ENCODE data around the gene MRPS2.
"Not testable (repeated sequence)": the region's sequence is repeated elsewhere in the genome, so short reads cannot be mapped to it uniquely, and the experiment has no call there.

DNA sequence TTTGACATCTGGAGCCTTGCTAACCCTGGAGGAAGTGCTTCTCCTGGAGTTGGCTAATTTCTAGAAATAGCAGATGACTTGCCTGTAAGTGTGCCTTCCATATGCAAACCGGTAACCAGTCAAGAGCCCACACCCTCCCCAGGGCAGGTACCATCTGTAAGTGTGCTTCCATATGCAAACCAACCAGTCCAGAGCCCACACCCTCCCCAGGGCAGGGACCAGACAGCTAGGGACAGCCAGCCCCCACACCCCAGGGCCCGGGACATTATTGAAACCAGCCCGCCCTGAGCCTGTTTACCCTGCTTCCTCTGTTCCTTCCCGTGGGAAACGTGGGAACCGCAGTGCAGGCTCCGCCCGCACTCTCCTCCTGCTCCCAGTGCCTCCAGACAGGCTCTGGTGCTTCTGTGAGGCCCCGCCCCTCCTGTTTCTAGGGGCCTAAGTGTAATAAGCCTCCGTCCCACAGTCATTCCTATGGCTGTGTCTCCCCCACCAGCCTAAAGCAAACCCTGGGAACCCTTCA, 33.8 kb downstream of the MRPS2 start:
- not testable (repeated sequence) for TF ChIP-seq ZBTB21 (CRISPR knock-in tag; IDR thresholded peaks at IDR 0.05; ENCODE audit: borderline replicate concordance); SP1 (CRISPR knock-in tag; conservative IDR thresholded peaks at IDR 0.05); NR2C2 (CRISPR knock-in tag; IDR thresholded peaks at IDR 0.05); ELF4 (CRISPR knock-in tag; IDR thresholded peaks at IDR 0.05; ENCODE audit: low read depth); SMAD4 (CRISPR knock-in tag; IDR thresholded peaks at IDR 0.05); MXD4 (CRISPR knock-in tag; IDR thresholded peaks at IDR 0.05; ENCODE audit: borderline replicate concordance); ZNF121 (CRISPR knock-in tag; IDR thresholded peaks at IDR 0.05); FOXJ3 (CRISPR knock-in tag; IDR thresholded peaks at IDR 0.05; ENCODE audit: borderline replicate concordance)
- TF ChIP-seq, protein P1, sequence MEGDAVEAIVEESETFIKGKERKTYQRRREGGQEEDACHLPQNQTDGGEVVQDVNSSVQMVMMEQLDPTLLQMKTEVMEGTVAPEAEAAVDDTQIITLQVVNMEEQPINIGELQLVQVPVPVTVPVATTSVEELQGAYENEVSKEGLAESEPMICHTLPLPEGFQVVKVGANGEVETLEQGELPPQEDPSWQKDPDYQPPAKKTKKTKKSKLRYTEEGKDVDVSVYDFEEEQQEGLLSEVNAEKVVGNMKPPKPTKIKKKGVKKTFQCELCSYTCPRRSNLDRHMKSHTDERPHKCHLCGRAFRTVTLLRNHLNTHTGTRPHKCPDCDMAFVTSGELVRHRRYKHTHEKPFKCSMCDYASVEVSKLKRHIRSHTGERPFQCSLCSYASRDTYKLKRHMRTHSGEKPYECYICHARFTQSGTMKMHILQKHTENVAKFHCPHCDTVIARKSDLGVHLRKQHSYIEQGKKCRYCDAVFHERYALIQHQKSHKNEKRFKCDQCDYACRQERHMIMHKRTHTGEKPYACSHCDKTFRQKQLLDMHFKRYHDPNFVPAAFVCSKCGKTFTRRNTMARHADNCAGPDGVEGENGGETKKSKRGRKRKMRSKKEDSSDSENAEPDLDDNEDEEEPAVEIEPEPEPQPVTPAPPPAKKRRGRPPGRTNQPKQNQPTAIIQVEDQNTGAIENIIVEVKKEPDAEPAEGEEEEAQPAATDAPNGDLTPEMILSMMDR (IDR thresholded peaks at IDR 0.05): not testable (repeated sequence)
- TF ChIP-seq, protein P2, sequence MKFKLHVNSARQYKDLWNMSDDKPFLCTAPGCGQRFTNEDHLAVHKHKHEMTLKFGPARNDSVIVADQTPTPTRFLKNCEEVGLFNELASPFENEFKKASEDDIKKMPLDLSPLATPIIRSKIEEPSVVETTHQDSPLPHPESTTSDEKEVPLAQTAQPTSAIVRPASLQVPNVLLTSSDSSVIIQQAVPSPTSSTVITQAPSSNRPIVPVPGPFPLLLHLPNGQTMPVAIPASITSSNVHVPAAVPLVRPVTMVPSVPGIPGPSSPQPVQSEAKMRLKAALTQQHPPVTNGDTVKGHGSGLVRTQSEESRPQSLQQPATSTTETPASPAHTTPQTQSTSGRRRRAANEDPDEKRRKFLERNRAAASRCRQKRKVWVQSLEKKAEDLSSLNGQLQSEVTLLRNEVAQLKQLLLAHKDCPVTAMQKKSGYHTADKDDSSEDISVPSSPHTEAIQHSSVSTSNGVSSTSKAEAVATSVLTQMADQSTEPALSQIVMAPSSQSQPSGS (CRISPR knock-in tag; IDR thresholded peaks at IDR 0.05; ENCODE audit: borderline replicate concordance, low read depth): not testable (repeated sequence)
- TF ChIP-seq, protein P3, sequence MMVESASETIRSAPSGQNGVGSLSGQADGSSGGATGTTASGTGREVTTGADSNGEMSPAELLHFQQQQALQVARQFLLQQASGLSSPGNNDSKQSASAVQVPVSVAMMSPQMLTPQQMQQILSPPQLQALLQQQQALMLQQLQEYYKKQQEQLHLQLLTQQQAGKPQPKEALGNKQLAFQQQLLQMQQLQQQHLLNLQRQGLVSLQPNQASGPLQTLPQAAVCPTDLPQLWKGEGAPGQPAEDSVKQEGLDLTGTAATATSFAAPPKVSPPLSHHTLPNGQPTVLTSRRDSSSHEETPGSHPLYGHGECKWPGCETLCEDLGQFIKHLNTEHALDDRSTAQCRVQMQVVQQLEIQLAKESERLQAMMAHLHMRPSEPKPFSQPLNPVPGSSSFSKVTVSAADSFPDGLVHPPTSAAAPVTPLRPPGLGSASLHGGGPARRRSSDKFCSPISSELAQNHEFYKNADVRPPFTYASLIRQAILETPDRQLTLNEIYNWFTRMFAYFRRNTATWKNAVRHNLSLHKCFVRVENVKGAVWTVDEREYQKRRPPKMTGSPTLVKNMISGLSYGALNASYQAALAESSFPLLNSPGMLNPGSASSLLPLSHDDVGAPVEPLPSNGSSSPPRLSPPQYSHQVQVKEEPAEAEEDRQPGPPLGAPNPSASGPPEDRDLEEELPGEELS (CRISPR knock-in tag; IDR thresholded peaks at IDR 0.05): not testable (repeated sequence)

All from WTC11 (cell line).